Activated gamma-delta T cell treated with anti-CD3 and anti-CD28 coated beads, Interleukin-2, amount 50 U/mL, for 16 hours (primary cell): ENCODE results near the gene ATG16L1.

Source experiments
- DNase-seq: peaks from one replicate; pipeline ENCODE4 v3.0.0-alpha.2; 2020; ENCODE audit warnings: low read depth

ATG16L1 gene

DNA sequence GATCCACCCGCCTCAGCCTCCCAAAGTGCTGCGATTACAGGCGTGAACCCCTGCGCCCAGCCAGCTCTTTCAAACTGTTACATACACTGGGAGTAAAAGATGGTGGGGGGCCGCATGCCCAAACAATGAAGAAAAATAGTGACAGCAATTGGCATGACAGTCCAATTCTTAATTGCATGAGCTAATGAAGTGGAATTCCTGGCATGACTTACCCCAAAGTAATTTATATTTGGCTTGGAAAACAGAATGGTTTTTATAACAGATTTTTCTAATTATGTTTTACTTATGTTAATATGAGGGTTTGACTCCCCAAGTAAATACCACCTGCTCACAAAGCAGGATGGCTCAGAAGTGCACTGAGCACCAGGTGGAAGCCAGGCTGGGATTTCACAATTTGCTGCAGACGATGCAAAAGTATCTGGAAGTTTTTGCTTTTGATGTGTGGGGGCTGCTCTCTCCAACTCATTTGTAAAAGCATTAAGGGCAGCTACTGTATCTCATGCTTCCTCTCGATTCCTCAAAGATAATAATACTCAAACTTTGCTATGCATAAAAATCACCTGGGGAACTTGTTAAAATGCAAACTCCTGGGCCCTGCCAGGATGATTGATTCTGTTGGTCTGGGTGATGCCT lies 24.0 kb upstream of the ATG16L1 start:
- no peak for DNase-seq

DNA sequence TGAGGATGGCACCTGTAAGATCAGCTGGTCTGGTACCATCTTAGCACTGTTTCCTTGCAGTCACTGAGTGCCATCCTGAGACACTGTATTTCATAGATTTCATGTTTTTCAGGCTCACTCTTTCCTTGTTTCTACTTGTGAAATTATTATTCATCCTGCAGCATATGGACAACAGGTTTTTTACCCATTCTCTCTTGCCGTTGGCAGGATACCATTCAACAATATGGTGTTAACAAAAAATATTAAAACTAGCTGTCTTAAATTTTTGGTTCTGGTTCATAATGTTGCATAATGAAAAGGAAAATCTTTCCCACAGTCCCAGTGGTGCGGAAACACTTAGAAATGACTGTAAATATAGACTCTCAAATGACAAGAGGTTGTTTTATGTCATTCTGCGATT lies 23.1 kb upstream of the ATG16L1 start:
- DNase-seq = no peak

DNA sequence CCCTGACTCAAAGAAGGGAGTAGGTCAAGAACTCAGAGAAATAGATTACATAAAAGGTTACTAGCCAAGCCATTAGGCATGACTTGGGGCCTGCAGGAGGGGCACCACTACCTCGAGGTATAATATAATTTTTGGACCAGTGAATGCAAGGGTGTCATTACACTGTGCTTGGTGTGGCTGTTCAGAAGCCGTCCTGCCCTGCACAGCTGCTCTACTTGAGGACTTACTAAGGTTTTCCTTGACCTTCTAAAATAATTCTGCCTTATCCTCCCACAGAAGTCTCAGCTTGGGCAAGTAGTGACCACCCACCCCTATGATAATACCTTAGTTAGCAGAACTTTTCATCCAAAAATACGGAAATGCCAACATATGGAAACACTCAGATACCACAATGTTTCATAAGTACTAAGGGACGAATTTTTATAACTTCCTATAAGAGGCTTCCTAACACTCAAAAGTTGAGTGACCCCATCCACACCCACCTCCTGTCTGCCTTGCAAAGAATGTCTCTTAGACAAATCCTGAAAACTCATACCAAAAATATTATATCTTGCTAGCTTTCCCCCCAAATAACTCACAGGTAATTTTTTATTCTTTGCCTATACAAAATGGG lies 17.7 kb upstream of the ATG16L1 start:
- no peak for DNase-seq

DNA sequence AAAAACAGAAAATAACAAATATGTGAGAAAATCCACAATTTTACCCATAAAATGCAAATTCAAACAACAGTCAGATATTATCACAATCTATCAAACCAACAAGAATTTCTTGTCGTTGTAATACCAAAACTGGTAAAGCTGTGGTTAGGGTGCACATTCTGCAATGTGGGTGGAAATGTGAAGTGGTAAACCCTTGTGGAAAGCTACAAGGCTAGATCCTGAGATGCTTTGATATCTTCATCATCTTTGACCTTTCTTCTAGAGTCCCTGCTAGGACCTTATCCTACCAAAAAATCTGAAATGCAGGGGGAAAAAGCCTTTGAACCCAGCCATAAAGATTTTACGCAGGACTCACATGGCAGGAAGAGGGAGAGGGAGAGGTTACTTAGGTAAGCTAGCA lies 17.2 kb upstream of the ATG16L1 start:
- DNase-seq = no peak

DNA sequence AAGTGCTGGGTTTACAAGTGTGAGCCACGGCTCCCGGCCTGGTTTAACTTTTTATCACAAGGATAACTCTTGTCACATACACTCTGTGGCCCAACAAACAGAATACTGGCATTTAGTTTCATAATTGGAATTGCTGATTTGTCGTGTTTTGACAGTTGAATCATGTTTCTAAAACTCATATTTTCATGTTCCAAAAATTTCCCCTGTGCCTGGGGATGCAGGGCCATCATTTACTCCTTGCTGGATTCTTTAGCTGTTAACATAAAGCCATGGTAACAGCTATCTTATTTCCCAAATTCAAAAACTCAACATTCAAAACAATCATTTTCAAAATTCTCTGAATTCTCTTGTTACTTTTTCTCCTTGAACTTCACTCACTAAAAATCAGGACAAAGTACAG lies 16.5 kb upstream of the ATG16L1 start:
- DNase-seq = no peak

DNA sequence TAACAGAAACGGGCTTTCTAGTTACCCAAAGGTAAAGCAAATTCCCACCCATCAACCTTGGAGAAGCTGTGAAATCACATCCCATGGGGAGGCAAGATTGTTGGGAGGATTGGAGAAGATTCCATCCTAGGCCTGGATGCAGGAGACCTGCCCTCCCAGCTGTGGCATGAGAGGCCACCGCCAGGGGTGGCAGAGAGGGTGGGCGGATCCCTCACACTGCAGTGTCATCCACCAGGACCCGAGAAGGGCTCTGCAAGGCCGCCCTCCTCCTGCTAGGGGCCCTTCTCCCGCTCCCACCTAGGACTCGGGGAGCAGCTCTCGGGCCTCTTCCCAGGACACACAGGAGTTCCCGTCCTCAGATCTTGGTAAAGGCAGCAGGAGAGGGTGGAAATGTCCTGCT lies 15.5 kb upstream of the ATG16L1 start:
- no peak for DNase-seq

DNA sequence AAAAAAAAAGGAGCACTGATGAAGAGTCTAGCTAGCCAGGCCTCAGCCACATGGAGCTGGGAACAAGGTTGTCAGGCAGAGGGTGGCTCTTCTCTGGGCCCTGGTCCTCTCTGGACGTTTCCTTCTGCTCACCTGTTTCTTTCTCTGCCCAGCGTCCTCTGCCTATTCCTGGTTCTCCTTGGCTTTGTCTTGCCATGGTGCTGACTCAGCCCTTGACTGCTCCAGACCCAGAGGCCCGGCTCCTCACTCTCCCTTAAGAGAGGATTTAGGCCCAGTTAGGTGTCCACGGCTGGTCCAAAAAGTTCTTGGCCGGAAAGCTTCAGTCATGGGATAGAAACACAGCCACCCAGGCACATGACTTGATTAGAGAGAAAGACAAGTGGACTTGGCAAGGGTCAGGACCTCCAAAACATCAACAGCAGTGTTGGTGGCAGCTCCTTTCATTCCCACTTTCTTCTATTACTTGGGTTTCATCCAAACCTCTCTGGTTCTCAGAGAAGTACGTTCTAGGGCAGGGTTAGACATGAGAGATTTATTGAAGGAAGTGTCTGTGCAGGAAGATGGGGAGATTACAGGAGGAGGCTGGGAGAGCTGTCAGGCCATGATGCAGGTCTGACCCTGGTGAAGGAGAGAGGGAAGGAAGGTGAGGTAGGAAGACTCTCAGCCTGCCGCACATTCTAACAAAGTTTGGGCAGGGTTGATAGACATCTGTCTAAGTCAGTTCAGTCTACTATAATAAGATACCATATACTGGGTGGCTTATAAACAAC lies 14.5 kb upstream of the ATG16L1 start:
- no peak for DNase-seq

DNA sequence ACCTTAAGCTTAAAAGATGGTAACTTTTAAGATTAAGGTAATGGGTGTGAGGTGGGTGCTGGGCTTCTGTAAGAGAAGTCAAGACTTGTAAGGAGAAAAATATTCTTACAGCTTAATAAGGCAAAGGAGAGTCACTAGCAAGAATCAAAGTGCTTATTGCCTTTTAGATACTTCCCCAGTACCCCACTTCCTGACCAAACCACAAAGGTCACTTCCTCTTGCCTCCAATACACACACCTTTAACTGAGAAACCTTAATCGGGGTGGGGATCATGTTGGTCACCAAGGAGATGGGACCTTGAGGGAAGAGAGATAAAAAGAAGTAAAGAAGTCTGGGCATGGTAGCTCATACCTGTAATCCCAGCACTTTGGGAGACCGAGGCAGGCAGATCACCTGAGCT lies 10.6 kb upstream of the ATG16L1 start:
- DNase-seq = peak; percentile 16

DNA sequence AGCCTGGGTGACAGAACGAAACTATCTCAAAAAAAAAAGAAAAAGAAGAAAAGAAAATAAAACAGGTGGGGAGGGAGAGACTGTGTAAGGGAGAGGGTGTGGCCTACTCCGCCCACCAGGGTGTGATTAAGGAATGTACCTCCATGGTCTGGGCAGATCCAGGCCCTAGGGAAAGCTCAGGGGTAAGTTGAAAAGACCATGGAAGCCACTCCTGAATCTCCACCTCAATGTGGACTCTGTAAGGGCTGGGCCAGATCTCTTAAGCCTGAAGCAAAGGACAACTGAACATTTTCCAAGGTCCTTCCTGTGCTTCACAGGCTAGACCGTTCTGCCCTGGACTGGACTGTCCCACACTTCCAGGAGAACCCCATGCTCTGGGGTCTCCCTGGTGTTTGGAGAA lies 9.7 kb upstream of the ATG16L1 start:
- no peak for DNase-seq

DNA sequence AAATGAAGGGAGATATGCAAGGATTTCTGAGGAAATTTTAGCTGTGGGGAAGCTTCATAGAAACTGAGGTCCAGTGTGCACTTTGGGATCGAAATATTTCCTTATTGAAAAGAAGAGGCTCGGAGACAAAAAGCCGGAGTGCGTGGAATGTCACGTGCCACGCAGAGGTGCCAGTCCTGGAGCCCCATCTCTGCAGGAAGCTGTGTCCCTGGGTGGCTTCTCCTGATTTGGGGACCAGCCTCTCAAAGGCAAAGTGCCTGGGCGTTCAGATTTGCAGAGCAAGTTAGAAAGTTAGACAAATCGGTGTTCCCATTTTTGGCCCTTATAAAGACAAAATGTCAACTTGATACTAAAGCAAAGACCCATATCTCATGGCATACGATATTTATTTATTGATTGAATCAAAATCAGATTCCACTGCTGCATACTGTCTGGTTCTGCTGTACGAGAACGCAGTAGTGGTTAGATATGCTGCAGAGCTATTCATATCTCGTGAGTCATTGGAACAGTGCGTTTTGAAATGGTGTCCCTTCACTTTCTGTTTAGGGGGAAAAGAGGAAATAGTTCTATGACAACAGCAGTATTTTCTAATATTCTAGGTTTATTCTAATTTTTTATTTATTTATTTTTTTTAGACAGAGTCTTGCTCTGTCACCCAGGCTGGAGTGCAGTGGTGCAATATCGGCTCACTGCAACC lies 9.1 kb upstream of the ATG16L1 start:
- no peak for DNase-seq

DNA sequence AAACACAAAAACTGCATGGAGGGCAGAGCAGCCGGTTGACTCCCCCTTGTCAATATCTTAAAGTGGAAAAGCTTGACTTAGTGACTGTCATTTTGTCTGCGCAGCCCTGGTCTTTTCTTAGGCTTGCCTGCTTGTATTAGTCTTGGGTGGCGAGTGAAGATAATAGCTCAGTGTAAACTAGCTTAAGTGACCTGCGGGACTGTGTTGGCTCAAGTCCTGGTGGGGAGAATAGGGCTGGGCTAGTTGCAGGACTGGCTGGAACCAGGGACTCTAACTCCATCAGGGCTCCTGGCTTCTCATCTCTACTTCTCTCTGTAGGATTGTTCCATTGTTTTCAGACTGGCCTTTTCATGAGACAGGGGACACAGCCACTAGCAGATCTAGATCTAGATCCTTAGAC lies 8.1 kb upstream of the ATG16L1 start:
- DNase-seq = no peak

DNA sequence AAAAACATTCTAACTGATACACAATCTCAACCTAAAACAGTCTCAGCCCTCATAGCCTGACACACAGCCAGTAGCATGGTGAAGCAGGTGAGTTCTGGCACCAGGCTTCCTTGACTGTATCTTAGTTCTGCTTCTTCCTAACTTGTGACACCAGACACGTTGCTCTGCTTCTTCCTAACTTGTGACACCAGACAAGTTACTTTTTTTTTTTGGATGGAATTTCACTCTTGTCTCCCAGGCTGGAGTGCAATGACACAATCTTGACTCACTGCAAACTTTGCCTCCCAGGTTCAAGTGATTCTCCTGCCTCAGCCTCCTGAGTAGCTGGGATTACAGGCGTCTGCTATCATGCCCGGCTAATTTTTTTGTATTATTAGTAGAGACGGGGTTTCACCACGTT lies 6.7 kb upstream of the ATG16L1 start:
- DNase-seq = no peak

DNA sequence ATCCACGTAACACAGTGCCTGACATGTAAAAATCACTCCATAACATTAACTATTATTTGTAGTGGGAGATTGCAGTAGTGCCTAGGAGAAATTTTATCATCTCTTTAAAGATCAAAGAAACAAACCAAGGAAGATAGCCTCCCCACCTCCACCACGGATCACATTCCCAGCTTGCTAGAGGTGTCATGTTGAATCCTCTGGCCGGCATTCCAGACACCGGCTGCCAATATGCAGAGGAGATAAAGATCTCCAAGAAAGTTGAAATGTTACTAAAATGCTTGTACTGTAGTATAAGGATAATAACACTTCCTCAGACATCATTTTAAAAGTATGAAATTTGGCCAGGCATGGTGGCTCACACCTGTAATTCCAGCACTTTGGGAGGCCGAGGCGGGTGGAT lies 6.1 kb upstream of the ATG16L1 start:
- no peak for DNase-seq

DNA sequence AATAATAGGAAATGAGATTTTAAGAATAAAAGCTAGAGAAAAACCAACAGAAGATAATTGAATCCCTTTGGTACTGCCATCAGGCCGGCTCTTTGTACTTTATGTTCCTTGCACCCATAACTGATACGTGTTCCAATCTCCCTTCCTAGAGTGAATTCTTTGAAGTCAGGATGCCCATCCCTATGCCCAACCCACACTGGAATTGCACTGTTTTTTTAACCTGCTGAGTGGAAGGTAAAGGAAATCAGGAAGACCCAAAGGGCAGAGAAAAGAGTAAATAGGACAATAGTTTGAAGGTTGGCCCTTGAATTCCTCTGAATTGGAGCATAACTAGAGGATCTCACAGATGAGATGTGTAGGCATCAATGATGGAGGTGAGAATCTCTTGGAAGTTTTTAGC lies 4.4 kb upstream of the ATG16L1 start:
- no peak for DNase-seq

DNA sequence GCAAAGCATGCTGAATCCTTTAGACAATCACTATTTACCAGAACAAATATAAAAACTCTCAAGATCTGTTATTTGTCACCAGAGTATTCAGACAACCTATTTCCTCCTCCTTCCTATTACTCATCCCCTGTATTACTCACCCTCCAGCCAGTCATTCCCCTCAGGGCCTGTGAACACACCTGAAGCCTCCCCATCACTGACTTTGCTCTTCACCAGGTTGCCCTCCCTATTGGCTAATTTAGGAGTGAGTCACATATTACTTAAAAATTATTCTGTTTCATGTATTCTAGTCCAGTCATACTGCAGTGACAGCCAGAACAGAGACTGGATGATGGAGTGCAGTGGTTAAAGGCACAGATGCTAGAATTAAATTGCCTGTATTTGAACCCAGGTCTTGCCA lies 3.7 kb upstream of the ATG16L1 start:
- peak; percentile 29 for DNase-seq

DNA sequence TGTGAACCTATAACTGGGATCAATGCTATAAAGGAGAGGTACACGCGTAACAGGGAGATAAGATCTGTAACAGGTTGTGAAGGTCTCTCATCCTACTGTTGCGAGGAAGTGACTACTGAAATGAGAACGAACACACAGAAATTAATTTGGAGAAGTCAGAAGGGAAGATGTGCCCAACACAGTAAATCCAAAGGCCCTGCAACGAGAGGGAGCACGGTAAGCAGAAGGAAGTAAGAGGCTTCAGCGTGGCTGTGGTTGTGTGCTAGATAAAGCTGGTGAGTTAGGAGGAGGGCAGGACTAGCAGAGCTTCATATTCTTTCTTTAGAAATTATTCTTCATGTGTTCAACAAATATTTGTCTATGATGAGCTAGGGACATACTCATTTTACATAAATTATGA lies 2.5 kb upstream of the ATG16L1 start:
- DNase-seq = no peak

DNA sequence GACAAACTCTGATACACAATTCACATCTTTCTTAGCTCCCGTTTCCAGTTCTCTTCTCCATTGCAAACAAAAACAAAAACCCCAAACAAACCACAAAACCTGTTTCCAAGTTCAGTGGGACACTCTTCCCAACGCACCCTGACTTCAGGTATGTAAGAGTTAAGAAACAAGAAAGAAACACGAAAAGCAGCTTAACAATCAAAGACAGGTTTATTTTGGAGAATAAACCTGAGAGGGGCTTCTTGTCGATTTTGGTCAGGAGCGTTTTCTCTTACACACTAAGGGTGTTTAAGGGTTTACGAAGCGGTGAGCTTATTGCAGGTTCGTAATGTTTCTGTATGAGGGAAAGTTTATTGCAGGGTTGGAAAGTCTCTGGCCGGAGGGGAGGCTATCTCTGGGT lies 905 bp upstream of the ATG16L1 start:
- DNase-seq = no peak

DNA sequence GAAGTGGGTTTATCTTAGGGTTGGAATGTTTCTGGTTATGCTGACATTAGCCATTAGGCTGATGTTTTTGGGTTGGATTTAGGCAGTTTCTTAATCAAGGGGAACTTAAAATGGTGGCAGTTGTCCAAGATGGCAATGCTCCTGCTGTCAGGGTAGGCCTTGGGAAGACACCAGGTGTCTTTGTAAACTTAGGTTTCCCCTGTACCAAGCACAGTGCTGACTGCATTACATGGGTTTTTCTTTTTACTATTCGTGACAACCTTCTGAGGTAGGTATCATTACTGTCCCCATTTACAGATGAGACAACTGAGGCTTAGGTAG lies 528 bp upstream of the ATG16L1 start:
- no peak for DNase-seq

DNA sequence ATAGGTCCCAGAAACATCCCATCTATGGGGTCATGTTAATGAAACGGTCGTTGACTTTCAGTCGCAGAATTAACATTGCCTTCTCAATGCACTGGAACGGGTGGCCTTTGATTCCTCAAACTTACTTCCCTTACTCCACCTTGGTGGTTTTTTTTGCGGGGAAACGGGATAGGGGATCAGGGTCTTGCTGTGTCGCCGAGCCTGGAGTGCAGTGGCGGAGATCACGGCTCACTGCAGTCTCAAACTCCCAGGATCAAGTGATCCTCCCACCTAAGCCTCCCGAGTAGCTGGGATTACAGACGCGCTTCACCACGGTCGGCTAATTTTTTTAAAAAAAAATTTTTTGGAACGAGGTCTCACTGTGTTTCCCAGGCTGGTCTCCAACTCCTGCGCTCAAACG lies 754 bp downstream of the ATG16L1 start:
- no peak for DNase-seq

DNA sequence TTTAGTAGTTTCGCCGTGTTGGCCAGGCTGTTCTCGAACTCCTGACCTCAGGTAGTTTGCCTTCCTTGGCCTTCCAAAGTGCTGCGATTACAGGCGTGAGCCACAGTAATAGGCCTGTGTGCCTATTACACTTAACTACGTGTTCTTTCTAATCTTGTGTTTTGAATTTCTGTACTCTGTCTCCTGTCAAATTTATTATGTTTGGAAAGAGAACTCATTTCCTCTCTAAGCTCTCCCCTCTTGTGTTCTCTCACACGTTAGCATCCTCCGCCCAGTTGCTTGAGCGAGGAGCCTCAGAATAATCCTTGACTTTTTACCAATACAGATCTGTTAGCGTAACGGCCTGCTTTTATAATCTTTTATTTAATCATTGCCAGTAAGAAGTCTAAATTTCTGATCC lies 3.7 kb downstream of the ATG16L1 start:
- DNase-seq = no peak

DNA sequence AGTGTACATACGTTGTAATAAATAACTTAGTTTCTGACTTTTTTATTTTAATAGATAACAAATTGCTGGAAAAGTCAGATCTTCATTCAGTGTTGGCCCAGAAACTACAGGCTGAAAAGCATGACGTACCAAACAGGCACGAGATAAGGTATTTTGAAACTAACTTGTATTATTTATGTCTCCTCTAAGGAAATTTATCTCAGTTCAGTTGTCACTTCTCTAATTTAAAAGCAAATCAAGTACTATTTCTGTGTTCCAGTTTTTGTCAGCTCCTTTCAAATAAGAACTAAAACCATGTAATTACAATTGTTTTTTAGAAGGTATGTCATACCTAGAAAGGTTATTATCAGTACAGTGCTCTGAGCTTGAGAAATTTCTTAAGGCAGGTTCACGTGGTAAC lies 4.6 kb downstream of the ATG16L1 start:
- no peak for DNase-seq

DNA sequence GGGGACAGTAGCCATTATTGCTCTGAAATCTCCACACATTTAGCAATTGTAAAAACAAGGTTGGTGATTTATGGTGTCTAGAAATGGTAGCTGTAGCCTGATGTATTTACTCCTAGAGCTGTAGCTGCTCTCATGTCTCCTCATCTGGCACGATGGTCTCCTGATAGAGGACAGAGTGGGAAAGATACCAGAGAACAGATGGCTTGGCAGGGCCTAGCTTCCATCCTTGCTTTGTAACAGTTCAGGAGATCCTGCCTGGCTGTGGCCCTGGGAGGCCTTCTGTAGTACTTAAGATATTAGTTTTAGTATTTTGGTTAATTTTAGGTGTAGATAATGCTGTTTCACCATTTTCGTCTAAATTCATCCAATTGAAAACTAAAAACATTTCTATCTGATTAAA lies 6.7 kb downstream of the ATG16L1 start:
- no peak for DNase-seq

DNA sequence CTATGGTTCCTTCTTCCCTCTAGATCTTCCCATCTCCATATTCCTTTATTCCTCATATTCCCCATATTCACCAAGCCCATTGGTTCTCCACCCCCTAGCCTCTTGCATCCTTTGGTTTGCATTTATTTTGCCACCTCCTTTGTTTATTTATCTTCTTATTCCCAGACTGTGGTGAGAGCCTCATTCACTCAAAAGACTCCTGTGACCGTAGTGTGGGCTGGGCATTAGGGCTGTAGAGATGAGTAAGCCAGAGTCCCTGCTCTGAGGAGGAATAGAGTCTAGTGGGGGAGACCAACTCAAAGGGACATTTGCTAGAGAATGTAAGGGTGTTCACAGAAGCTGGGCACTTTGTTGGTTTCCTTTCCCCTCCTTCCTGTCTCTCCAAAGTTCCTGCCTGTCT lies 8.3 kb downstream of the ATG16L1 start:
- no peak for DNase-seq
